GF-D8 (cell line): ENCODE measurements around the gene C5orf22.

ENCODE experiments used
- DNase-seq: peaks from one replicate; lab custom pipeline; 2025; lab: John Stamatoyannopoulos, UW

Gene C5orf22

DNA sequence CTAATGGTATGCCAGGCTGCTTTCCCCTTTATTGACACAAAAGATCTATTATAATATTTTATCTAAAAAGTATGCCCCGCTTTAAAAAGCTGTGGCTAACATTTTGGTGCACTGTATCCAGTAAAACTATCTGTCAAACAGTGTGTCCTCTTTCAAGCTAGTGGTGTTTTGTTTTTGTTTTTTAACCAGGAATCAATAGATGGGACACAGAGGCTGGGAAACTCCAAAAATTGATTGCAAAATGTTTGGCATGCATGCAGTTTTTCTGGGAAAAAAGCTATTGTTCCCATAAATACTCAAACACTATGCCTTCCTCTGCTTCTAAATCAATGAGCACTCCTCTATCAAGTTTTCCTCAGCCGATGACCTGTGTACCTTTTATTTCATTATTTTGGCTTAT is 72.5 kb downstream of the C5orf22 start:
- no peak for DNase-seq
